DLD1 (cell line): ENCODE data around the gene NCKAP5.

Experiments
- in situ Hi-C: cut with HindIII; loops from 2 replicates; pipeline ENCODE4 v1.10.0; 2017; ENCODE audit warnings: low sequenced_read_pairs

NCKAP5 gene

GRCh38 chr2:132752421-132753206 is 815.6 kb downstream of the NCKAP5 start:
- in situ Hi-C loops: no loop called here

GRCh38 chr2:132751836-132752235 is 816.4 kb downstream of the NCKAP5 start:
- in situ Hi-C loops: no loop called here

- in situ Hi-C loops: no loop called here
Observed at GRCh38 chr2:132750606-132751005, 817.7 kb downstream of the NCKAP5 start.

- in situ Hi-C loops: no loop called here
Observed at GRCh38 chr2:132747046-132747445, 821.2 kb downstream of the NCKAP5 start.

GRCh38 chr2:132741754-132742153 is 826.5 kb downstream of the NCKAP5 start:
- in situ Hi-C loops: no loop called here

GRCh38 chr2:132740081-132740720 is 828.1 kb downstream of the NCKAP5 start:
- in situ Hi-C loops: no loop called here

- in situ Hi-C loops: no loop called here
Observed at GRCh38 chr2:132738223-132738622, 830.0 kb downstream of the NCKAP5 start.

- in situ Hi-C loops: no loop called here
Observed at GRCh38 chr2:132736059-132736458, 832.2 kb downstream of the NCKAP5 start.

GRCh38 chr2:132734961-132735360 is 833.3 kb downstream of the NCKAP5 start:
- in situ Hi-C loops: no loop called here

GRCh38 chr2:132733094-132733493 is 835.2 kb downstream of the NCKAP5 start:
- in situ Hi-C loops: no loop called here

- in situ Hi-C loops: no loop called here
Observed at GRCh38 chr2:132732694-132733093, 835.6 kb downstream of the NCKAP5 start.

- in situ Hi-C loops: no loop called here
Observed at GRCh38 chr2:132731441-132731840, 836.8 kb downstream of the NCKAP5 start.

GRCh38 chr2:132730611-132731010 is 837.7 kb downstream of the NCKAP5 start:
- in situ Hi-C loops: no loop called here

- in situ Hi-C loops: no loop called here
Observed at GRCh38 chr2:132729522-132729921, 838.7 kb downstream of the NCKAP5 start.

GRCh38 chr2:132726155-132726554 is 842.1 kb downstream of the NCKAP5 start:
- in situ Hi-C loops: no loop called here

GRCh38 chr2:132725748-132726147 is 842.5 kb downstream of the NCKAP5 start:
- in situ Hi-C loops: no loop called here

- in situ Hi-C loops: no loop called here
Observed at GRCh38 chr2:132725148-132725547, 843.1 kb downstream of the NCKAP5 start.

GRCh38 chr2:132721938-132722337 is 846.3 kb downstream of the NCKAP5 start:
- in situ Hi-C loops: no loop called here

- in situ Hi-C loops: no loop called here
Observed at GRCh38 chr2:132720393-132720792, 847.9 kb downstream of the NCKAP5 start.

- in situ Hi-C loops: no loop called here
Observed at GRCh38 chr2:132719480-132719879, 848.8 kb downstream of the NCKAP5 start.

- in situ Hi-C loops: no loop called here
Observed at GRCh38 chr2:132716954-132717353, 851.3 kb downstream of the NCKAP5 start.
